GM21619 (cell line): ENCODE measurements around the gene BICD1.

Source experiments
- ATAC-seq: cut with Tn5 transposase; IDR thresholded peaks from one replicate; pipeline ENCODE4 v1.9.1; 2021; ENCODE audit not compliant: unreplicated experiment

Gene BICD1

DNA sequence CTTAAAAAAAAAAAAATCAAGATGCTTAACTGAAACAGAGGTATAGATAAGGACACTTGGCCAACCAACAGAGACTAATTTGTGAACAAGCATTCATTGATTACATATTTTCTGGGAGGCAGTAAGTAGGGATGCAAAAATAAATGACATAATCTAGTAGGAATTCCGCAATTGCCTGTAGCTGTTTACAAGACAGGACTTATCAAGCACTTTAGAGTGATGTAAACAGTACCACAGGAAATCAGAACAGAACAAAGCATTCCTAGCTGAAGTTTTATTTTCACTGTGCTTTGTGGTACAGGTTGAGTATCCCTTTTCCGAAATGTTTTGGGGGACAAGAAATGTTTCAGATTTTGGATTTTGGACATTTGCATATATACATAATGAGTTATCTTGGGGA, 224.5 kb downstream of the BICD1 start:
- ATAC-seq = no peak

DNA sequence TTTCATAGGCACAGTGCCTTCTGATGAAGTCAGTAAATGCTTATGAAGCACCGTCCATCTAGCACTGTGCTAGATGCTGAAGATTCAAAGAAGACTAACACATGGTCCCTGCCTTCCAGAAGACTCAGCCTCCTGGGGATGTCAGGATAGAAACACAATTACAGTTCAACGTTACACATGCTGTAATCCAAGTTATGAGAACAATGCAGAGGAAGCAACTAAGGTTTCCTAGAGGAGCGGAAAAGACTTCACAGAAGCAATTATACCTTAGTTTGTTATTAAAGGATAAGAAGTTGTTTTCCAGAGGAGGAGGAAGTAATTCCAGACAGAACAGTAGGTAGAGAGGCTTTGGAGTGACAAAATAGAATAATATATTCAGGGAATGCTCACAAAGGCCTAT, 225.8 kb downstream of the BICD1 start:
- no peak for ATAC-seq

- ATAC-seq = peak; percentile 77
These were observed 227.7 kb downstream of the BICD1 start for GRCh38 chr12:32334371-32334777.

DNA sequence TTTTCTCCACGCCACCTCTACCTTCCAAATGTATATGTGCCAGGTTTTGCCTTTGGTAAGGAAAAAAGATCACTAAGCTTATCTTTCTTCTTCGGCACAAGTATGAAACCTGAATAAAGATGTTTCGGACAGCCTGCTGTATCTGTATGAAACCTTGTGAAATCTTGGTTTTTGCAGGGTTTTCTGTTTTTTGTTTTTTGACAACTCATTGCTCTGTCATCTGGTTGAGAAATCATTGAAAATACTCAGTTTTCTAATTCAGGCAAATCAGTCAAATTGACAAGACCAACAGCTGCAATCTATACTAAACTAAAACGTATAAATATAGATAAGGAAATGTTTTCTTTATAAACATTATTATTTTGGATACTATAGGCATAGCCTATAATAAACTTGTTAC, 229.6 kb downstream of the BICD1 start:
- ATAC-seq = no peak

DNA sequence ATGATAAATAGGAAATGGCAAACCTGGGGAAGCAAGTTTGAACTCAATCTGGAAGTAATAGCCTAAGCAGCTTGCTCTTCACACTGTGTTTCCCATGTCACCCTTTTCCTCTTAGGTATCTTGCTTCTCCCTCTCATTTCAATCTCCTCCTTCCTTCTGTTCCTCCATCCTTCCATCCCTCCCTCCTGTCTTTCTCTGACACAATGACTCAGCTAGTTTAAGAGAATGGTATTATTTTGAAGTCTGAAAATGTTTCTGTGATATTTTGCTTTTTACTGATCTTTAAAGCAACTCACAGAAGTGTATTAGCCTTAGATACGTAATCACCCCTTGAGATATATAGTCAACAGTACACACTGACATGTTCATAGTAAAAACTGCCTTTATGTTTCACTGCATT, 236.8 kb downstream of the BICD1 start:
- ATAC-seq = no peak

GRCh38 chr12:32344047-32344446, 237.4 kb downstream of the BICD1 start:
- ATAC-seq = no peak

GRCh38 chr12:32353540-32353939, 246.9 kb downstream of the BICD1 start:
- no peak for ATAC-seq

DNA sequence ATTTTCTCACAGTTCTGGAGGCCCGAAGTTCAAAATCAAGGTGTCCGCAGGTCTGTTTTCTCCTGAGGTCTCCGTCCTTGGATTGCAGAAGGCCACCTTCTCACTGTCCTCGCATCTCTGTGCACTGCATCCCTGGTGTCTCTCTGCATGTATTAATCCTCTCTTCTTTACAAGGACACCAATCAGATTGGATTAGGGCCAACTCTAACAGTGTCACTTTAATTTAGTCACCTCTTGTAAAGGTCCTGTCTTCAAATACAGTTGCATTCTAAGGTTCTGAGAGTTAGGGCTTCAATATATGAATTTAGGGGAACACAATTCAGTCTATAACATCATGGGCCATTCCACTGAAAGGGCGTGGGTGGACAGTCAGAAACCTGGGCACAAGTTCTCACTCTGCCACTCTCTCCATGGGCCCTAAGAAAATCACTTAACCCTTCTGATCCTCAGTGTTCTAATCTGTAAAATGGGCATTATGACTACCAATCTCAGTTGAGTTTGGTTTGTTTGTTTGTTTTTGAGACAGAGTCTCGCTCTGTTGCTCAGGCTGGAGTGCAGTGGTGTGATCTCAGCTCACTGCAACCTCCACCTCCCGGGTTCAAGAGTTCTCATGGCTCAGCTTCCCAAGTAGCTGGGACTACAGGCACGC, 251.1 kb downstream of the BICD1 start:
- no peak for ATAC-seq

GRCh38 chr12:32360956-32361355, 254.3 kb downstream of the BICD1 start:
- ATAC-seq = no peak

DNA sequence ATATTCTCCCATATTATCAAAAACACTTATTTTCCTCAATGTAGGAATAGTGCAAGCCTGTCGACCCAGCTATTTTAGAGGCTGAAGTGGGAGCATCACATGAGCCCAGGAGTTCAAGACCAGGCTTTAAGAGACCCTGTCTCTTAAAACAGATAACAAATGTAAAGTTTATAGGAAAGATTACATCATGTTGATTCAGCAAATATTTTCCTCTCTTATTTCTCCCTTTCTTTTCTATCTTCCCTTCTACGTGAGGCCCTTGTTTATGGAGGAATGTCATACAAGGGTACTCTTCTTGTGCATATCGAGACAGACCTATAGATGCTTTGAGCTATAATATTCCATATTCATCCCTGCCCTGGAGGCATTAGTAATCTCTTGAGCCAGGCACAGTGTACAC, 256.2 kb downstream of the BICD1 start:
- no peak for ATAC-seq

DNA sequence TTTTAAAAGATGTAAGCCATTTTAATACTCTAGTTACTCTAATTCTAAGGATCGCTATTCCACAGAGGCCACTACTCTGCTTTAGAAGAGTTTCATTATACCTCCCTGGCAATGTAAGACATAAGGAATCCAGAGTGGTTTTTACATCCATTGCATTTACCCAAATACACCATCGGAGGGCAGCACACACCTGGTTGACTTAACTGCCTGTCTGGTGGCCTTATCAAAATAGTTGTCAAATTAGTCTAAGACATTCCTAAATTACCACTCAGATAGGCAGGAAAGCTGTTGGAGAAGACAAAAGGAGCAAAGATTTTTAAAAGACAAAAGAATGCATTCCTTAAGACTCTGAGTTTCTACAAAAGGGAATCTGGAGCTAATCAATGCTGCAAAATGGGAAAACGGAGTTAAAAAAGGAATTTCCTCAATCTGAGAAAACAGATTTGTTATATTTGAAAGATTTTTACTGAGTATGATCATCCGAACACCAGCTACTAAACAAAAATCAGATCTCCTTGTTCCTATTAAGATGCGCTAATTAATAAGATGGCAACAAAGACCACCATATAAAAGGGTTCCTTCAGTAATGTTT, 258.9 kb downstream of the BICD1 start:
- ATAC-seq = peak; percentile 79

DNA sequence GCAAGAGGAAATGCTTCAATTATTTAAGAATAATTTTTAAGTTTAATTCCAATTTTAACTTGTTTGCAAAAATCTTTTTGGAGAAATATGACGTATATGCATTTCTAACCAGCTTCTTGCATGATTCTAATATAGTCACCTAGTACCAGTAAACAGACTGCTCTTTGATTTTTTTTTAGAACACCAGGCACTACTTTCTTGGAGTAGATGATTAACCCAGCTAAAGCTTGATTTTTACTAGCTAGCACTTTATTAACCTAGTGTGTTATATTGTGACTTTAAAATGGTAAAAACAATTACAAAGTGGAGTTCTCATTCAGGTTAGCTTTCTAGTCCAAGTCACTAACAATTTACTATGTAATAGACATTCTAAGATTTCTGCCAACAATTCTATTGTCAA, 260.1 kb downstream of the BICD1 start:
- ATAC-seq = no peak

DNA sequence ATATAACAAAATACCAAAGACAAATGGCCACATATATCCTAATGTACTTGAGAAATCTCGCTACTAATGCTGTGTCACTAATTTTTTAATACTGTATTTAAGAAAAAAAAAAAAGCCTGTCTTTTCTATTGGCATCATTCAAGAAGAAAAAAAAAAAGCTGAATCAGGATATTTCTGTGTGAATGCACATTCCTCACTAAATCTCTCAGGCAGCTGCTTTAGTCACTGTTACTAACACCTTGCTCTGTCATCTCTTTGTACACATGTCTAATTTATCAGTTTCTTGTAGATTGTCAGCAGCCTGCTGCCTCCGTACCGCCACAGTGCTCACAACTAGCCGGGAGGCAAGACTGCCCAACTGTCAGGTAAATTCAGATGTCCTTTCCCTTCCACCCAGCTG, 260.7 kb downstream of the BICD1 start:
- no peak for ATAC-seq

- no peak for ATAC-seq
These were observed 262.6 kb downstream of the BICD1 start for GRCh38 chr12:32369202-32369601.

GRCh38 chr12:32377344-32378055, 270.9 kb downstream of the BICD1 start:
- ATAC-seq = no peak

- ATAC-seq = no peak
These were observed 272.6 kb downstream of the BICD1 start for GRCh38 chr12:32379213-32379612.

DNA sequence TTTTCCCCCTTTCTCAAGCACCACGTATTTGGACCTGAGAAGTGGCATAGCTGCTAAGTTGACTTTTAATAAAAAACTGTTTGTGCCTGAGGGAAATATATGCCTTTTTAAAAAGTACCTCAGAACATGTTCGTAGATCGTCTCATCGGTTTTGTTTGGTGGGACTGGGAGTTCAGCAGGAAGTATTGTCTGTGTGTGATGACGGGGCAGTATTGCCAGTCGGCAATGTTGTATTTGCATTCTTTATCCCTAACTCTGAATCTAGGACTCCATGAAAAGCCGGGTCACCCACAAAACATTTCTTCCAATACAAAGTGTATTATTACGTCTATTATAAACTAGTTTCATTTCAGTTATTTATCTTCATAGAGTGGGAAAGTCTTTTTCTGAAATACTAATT, 273.0 kb downstream of the BICD1 start:
- no peak for ATAC-seq

DNA sequence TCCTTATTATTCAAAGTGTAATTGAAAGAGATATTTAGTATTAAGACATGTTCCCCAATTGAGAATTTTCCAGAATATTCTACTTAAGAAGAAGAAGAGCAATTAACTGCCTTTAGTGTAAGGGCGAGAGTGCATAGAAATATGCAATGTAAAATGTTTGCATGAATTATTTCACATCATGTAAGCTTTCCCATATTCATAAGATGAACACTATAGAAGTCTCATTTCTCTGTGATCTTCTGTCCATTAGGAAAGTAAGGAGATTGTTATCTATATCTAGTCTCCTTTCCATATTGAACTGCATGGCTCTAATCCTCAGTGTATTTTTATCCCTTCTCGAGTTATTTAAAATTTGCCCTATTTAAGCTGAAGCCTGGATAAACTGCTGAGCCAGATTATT, 275.6 kb downstream of the BICD1 start:
- no peak for ATAC-seq

DNA sequence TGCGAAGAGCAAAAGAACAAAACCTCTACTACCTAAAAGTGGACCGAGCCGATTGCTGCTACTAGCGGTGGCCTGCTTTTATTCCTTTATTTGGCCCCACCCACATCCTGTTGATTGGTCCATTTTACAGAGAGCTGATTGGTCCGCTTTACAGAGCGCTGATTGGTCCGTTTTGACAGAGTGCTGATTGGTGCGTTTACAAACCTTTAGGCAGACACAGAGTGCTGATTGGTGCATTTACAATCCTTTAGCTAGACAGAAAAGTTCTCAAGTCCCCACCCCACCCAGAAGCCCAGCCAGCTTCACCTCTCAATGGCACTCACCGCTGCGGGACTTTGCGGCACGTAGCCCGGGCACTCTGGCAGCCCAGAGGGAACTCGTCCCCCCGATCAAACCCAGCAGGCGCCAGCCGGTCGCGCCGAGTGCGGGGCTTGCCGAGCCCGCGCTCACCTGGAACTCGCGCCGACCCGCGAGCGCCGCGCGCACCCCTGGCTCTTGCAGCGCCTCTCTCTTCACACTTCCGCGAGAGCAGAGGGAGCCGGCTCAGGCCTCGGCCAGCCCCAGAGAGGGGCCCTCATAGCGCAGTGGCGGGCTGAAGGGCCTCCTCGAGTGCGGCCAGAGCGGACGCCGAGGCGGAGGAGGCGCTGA, 284.0 kb downstream of the BICD1 start:
- no peak for ATAC-seq

DNA sequence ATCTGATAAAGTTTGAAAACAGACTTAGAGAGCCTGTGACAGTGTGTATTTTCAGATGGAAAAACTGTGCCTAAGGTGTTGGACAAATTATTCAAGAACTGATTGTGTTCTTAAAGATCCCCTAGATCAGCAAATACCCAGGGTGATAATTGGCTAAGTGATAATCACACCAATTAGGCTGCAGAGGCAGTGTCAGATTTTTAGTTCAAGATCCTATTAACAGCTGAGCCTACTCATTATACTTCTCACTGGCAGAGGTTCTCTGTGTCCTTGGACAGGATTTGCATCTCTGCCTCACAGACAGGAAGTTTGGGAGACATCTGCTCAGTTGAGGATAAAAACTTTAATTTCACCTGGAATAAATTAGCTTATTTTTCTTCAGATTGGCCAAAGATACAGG, 288.4 kb downstream of the BICD1 start:
- ATAC-seq = no peak

DNA sequence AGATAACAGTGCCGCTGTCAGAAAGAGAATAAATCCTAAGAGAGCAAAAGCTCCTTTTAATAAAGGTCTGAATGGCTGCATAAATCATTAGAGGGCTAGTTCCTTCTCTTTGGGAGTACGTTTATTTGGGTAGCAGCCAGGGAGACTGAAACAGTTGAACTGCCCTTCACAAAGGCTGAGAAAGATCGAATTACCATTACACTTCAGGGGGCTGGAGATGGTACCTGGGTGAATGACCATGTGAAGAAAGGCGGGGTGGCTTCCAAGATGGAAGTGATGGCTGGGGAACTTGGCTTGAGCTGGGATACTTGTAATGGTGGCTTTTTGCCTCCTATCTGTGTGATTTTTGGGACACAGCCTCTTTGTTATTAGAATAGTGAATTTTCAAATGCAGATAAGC, 291.0 kb downstream of the BICD1 start:
- no peak for ATAC-seq

GRCh38 chr12:32398181-32398580, 291.5 kb downstream of the BICD1 start:
- no peak for ATAC-seq
